K562 (cell line): ENCODE results near the gene MYO15B. TPM values are rescaled to one million over a fixed set of nuclear protein-coding genes. Genes with fewer than 3 reads are reported as not detected.

Experiments used
- BACH1 ChIP-seq: fragments of 200-800 bp; sonication (Bioruptor generic); IDR thresholded peaks from 2 replicates; pipeline ENCODE4 v1.6.1; 2016; ENCODE audit warnings: missing genetic modification characterization, missing compliant biosample characterization
- CTCF ChIP-seq, 3 experiments: IDR thresholded peaks in 2 of 3; conservative IDR thresholded peaks in 1 of 3; 2 replicates each; pipeline ENCODE4 v1.5.1; 2011 to 2012; ENCODE audit warnings: low read length in 3 of 3, mild to moderate bottlenecking in 3 of 3, control low read depth in 2 of 3, improper control_type of control experiment in 1 of 3, inconsistent platforms in 1 of 3, low read depth in 1 of 3, mixed read lengths in 1 of 3, moderate library complexity in 1 of 3; ENCODE audit not compliant: insufficient read depth in 2 of 3
- HNRNPLL ChIP-seq: fragments of 200-400 bp; formaldehyde crosslinking; IDR thresholded peaks from 2 replicates; pipeline ENCODE4 v1.6.1; 2017; ENCODE audit warnings: low read length, low read depth, mild to moderate bottlenecking; ENCODE audit not compliant: poor library complexity, severe bottlenecking
- MECOM ChIP-seq: fragments of 250-450 bp; sonication (Bioruptor Pico); IDR thresholded peaks from 2 replicates; pipeline ENCODE4 v1.8.0; 2022; ENCODE audit warnings: inconsistent platforms
- SMARCC2 ChIP-seq: fragments of 450-650 bp; IDR thresholded peaks from 2 replicates; pipeline ENCODE4 v1.6.1; 2017; ENCODE audit warnings: antibody characterized with exemption, moderate library complexity, mild to moderate bottlenecking, low read depth
- SMC3 ChIP-seq: conservative IDR thresholded peaks from 2 replicates; pipeline ENCODE4 v1.6.1; 2011; ENCODE audit warnings: low read depth, low read length, improper control_type of control experiment; ENCODE audit not compliant: insufficient read depth
- TEAD1 ChIP-seq, 2 experiments: fragments of 450-650 bp in 1 of 2; sonication (generic) in 1 of 2; formaldehyde crosslinking; IDR thresholded peaks; 2 replicates each; pipeline versions ENCODE4 v1.4.0 to v1.8.0; 2020 to 2022; ENCODE audit warnings: mild to moderate bottlenecking in 2 of 2, missing genetic modification reagents in 1 of 2
- ZNF12 ChIP-seq: sonication (generic); formaldehyde crosslinking; IDR thresholded peaks from 2 replicates; pipeline ENCODE4 v1.4.0; 2020; ENCODE audit warnings: mild to moderate bottlenecking, missing genetic modification reagents
- ZNF232 ChIP-seq: sonication (generic); formaldehyde crosslinking; IDR thresholded peaks from 2 replicates; pipeline ENCODE4 v1.8.0; 2022; ENCODE audit warnings: mild to moderate bottlenecking, missing genetic modification reagents
- polyA plus RNA-seq, 8 experiments: library from polyadenylated mRNA; depleted of rRNA in 4 of 8; stranded (reverse) in 5 of 8; unstranded in 3 of 8; fragments of >200 nt; fragmentation: Nextera tagmentation in 2 of 8; fragmentation: Illumina TruSeq in 1 of 8; extraction: Ambion mirVana in 2 of 8; extraction: Trizol in 1 of 8; gene quantifications; 2 replicates each; pipeline versions ENCODE4 v1.2.1 to v1.2.3, GENCODE V29; 2011 to 2014; ENCODE audit warnings: inconsistent platforms in 1 of 8, missing spikeins in 1 of 8
- total RNA-seq, 7 experiments: library from RNA; depleted of rRNA in 6 of 7; stranded (reverse); fragments of >200 nt in 6 of 7; fragmentation: Illumina TruSeq in 2 of 7; extraction: Trizol in 2 of 7; gene quantifications; 2 replicates each; pipeline versions ENCODE4 v1.2.1 to v1.2.3, GENCODE V29; 2011 to 2021; ENCODE audit warnings: low replicate concordance in 1 of 7
- TF ChIP-seq, protein P1 (sequence below), 2 experiments: fragments of 450-650 bp; formaldehyde crosslinking in 1 of 2; IDR thresholded peaks; 2 replicates each; pipeline versions ENCODE4 v1.4.0 to v1.6.1; 2014 to 2020; ENCODE audit warnings: mild to moderate bottlenecking in 2 of 2, borderline replicate concordance in 1 of 2, low read depth in 1 of 2
- TF ChIP-seq, protein P2 (sequence below): fragments of 200-800 bp; sonication (Bioruptor generic); IDR thresholded peaks from 2 replicates; pipeline ENCODE4 v1.6.1; 2017; ENCODE audit warnings: missing genetic modification characterization, missing compliant biosample characterization
- TF ChIP-seq, protein P3 (sequence below): fragments of 250-450 bp; sonication (Bioruptor Pico); IDR thresholded peaks from 2 replicates; pipeline ENCODE4 v1.8.0; 2021; ENCODE audit warnings: borderline replicate concordance, mild to moderate bottlenecking, moderate library complexity; ENCODE audit not compliant: poor library complexity, severe bottlenecking

Gene MYO15B
- total and polyA plus RNA-seq, 9 of the 15 experiments (the other 6 are each of a cell fraction or from before 2014, with no cell fraction given), result 0.05 to 3.1 (median 0.83) TPM; not detected in 2

DNA sequence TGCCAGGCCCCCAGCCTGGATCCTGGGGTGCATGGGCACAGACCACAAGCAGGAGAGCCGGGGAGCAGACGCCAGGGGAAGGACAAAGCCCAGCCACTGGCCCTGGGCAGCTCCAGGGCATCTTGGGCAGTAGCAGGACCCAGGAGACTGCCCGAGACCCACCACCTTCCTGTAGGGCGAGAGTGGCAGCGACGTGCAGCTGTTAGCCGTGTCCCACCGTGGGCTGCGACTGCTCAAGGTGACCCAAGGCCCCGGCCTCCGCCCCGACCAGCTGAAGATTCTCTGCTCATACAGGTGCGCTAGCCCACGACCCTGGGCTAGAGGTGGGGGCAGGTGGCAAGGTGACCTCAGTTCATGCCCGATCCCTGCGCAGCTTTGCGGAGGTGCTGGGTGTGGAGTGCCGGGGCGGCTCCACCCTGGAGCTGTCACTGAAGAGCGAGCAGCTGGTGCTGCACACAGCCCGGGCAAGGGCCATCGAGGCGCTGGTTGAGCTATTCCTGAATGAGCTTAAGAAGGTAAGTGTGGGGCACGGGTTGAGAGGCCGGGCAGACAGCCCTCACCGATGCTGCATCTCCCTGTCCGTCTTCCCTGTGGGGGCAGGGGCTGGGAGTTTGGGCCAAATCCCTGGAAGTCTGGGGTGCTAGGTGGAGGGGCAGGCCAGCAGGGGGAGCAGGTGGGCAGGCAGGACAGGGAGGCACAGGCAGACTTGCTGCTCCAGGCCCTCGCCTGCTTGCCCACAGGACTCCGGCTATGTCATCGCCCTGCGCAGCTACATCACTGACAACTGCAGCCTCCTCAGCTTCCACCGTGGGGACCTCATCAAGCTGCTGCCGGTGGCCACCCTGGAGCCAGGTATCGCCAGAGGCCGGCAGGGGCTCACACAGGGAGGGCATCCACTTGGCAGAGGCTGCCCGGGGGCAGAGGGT lies 32.2 kb downstream of the MYO15B start (continued):
- TF ChIP-seq, protein P1, sequence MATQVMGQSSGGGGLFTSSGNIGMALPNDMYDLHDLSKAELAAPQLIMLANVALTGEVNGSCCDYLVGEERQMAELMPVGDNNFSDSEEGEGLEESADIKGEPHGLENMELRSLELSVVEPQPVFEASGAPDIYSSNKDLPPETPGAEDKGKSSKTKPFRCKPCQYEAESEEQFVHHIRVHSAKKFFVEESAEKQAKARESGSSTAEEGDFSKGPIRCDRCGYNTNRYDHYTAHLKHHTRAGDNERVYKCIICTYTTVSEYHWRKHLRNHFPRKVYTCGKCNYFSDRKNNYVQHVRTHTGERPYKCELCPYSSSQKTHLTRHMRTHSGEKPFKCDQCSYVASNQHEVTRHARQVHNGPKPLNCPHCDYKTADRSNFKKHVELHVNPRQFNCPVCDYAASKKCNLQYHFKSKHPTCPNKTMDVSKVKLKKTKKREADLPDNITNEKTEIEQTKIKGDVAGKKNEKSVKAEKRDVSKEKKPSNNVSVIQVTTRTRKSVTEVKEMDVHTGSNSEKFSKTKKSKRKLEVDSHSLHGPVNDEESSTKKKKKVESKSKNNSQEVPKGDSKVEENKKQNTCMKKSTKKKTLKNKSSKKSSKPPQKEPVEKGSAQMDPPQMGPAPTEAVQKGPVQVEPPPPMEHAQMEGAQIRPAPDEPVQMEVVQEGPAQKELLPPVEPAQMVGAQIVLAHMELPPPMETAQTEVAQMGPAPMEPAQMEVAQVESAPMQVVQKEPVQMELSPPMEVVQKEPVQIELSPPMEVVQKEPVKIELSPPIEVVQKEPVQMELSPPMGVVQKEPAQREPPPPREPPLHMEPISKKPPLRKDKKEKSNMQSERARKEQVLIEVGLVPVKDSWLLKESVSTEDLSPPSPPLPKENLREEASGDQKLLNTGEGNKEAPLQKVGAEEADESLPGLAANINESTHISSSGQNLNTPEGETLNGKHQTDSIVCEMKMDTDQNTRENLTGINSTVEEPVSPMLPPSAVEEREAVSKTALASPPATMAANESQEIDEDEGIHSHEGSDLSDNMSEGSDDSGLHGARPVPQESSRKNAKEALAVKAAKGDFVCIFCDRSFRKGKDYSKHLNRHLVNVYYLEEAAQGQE (IDR thresholded peaks at IDR 0.05; ENCODE audit: borderline replicate concordance), result peak; percentile 27; the same call in 1 of the 2 replicates
- TF ChIP-seq, protein P1 (CRISPR knock-in tag; IDR thresholded peaks at IDR 0.05; ENCODE audit: low read depth), result no peak
- TF ChIP-seq, protein P2, sequence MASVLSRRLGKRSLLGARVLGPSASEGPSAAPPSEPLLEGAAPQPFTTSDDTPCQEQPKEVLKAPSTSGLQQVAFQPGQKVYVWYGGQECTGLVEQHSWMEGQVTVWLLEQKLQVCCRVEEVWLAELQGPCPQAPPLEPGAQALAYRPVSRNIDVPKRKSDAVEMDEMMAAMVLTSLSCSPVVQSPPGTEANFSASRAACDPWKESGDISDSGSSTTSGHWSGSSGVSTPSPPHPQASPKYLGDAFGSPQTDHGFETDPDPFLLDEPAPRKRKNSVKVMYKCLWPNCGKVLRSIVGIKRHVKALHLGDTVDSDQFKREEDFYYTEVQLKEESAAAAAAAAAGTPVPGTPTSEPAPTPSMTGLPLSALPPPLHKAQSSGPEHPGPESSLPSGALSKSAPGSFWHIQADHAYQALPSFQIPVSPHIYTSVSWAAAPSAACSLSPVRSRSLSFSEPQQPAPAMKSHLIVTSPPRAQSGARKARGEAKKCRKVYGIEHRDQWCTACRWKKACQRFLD (CRISPR knock-in tag), result no peak
- peak; percentile 65 to 79 (median 74) for TF ChIP-seq CTCF (IDR thresholded peaks at IDR 0.05 in 2 of 3, conservative IDR thresholded peaks at IDR 0.05 in 1 of 3; ENCODE audit: insufficient read depth in 2 of 3, low read depth in 1 of 3, low read length in 3 of 3)
- TF ChIP-seq ZNF12 (CRISPR knock-in tag), result no peak
- no peak for TF ChIP-seq MECOM (CRISPR knock-in tag)
- TF ChIP-seq TEAD1 (CRISPR knock-in tag; IDR thresholded peaks at IDR 0.05), result 0 out of 4 replicates have a peak, but pooled peaks of 1 of the 2 experiments have one; percentile 29
- no peak for TF ChIP-seq SMARCC2
- TF ChIP-seq, protein P3, sequence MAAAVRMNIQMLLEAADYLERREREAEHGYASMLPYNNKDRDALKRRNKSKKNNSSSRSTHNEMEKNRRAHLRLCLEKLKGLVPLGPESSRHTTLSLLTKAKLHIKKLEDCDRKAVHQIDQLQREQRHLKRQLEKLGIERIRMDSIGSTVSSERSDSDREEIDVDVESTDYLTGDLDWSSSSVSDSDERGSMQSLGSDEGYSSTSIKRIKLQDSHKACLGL (CRISPR knock-in tag), result no peak
- TF ChIP-seq HNRNPLL, result no peak
- TF ChIP-seq SMC3, result peak; percentile 35; the same call in 1 of the 2 replicates
- TF ChIP-seq ZNF232 (CRISPR knock-in tag), result no peak
- TF ChIP-seq BACH1, result no peak
